ENCODE measurements around the gene LDB3. TPM values are rescaled to one million over a fixed set of nuclear protein-coding genes. Genes with fewer than 3 reads are reported as not detected.
"Not testable (repeated sequence)": the region's sequence is repeated elsewhere in the genome, so short reads cannot be mapped to it uniquely, and the experiment has no call there.

Gene LDB3
- total RNA-seq, 1 experiment from 2014 or later = 0.63 TPM

GRCh38 chr10:86732771-86733170 lies 64.5 kb downstream of the LDB3 start:
- H3K27me3 ChIP-seq (ENCODE audit: insufficient read depth, low read depth) = no peaks in the 10 kb centered on the region
- H3K9me2 ChIP-seq (ENCODE audit: insufficient read depth) = no peaks in the 10 kb centered on the region
- H3K4me3 ChIP-seq = no peak overlapping the region
- no peak overlapping the region for H3K27ac ChIP-seq
- no peaks in the 10 kb centered on the region for H4K20me1 ChIP-seq (ENCODE audit: insufficient read depth)
- no peaks in the 10 kb centered on the region for H3K36me3 ChIP-seq (ENCODE audit: low read depth)
- ChIA-PET CTCF (no interaction called here), POLR2A (ENCODE audit: unreplicated experiment) (interaction anchor here (0.5 kb wide), 1 partner anchor 151 kb away, joined by 26 read pairs; no protein-coding TSS in a partner anchor)
- no TSS peak for BruUV-seq (replicated peaks)
- no peaks in the 10 kb centered on the region for H3K4me1 ChIP-seq (replicated peaks; ENCODE audit: insufficient read depth)
- no peaks in the 10 kb centered on the region for H3K79me2 ChIP-seq (ENCODE audit: low read depth)
- TF ChIP-seq EZH2 (IDR thresholded peaks at IDR 0.05; ENCODE audit: low read depth) (no peak), CTCF (conservative IDR thresholded peaks at IDR 0.05) (no peak)
- H3K4me2 ChIP-seq = no peak overlapping the region
- DNase-seq = no peak
- no peaks in the 10 kb centered on the region for H3F3A ChIP-seq (ENCODE audit: insufficient read depth, low read depth)
- H3K9me3 ChIP-seq (ENCODE audit: insufficient read depth, low read depth) = no peaks in the 10 kb centered on the region
- intact Hi-C loops (cut with micrococcal nuclease; ENCODE audit: unreplicated experiment) = no loop called here
- H2AFZ ChIP-seq = no peak overlapping the region

- CTCF ChIA-PET = no interaction called here
- intact Hi-C loops (cut with micrococcal nuclease; ENCODE audit: unreplicated experiment) = no loop called here
- H3K4me2 ChIP-seq = no peak overlapping the region
- no peaks in the 10 kb centered on the region for H3K27me3 ChIP-seq (ENCODE audit: insufficient read depth, low read depth)
- no peaks in the 10 kb centered on the region for H3K4me1 ChIP-seq (replicated peaks; ENCODE audit: insufficient read depth)
- TF ChIP-seq CTCF (conservative IDR thresholded peaks at IDR 0.05) (no peak), EZH2 (IDR thresholded peaks at IDR 0.05; ENCODE audit: low read depth) (no peak)
- POLR2A ChIA-PET (ENCODE audit: unreplicated experiment) = interaction anchor here (0.5 kb wide), 1 partner anchor 151 kb away, joined by 26 read pairs; no protein-coding TSS in a partner anchor
- H3K4me3 ChIP-seq = no peak overlapping the region
- no peaks in the 10 kb centered on the region for H3K36me3 ChIP-seq (ENCODE audit: low read depth)
- no TSS peak for BruUV-seq (replicated peaks)
- no peak overlapping the region for H3K27ac ChIP-seq
- DNase-seq = no peak
- H3K9me2 ChIP-seq (ENCODE audit: insufficient read depth) = no peaks in the 10 kb centered on the region
- H4K20me1 ChIP-seq (ENCODE audit: insufficient read depth) = no peaks in the 10 kb centered on the region
- no peak overlapping the region for H2AFZ ChIP-seq
- H3K79me2 ChIP-seq (ENCODE audit: low read depth) = no peaks in the 10 kb centered on the region
- no peaks in the 10 kb centered on the region for H3F3A ChIP-seq (ENCODE audit: insufficient read depth, low read depth)
- no peaks in the 10 kb centered on the region for H3K9me3 ChIP-seq (ENCODE audit: insufficient read depth, low read depth)
Observed at GRCh38 chr10:86733260-86733671, 65.0 kb downstream of the LDB3 start.

- no peaks in the 10 kb centered on the region for H3K9me3 ChIP-seq (ENCODE audit: insufficient read depth, low read depth)
- H3K27ac ChIP-seq = no peak overlapping the region
- H2AFZ ChIP-seq = no peak overlapping the region
- H3K4me3 ChIP-seq = no peak overlapping the region
- no peaks in the 10 kb centered on the region for H3K79me2 ChIP-seq (ENCODE audit: low read depth)
- intact Hi-C loops (cut with micrococcal nuclease; ENCODE audit: unreplicated experiment) = no loop called here
- no peaks in the 10 kb centered on the region for H3F3A ChIP-seq (ENCODE audit: insufficient read depth, low read depth)
- no peaks in the 10 kb centered on the region for H3K27me3 ChIP-seq (ENCODE audit: insufficient read depth, low read depth)
- no peak overlapping the region for H3K4me2 ChIP-seq
- no peaks in the 10 kb centered on the region for H3K4me1 ChIP-seq (replicated peaks; ENCODE audit: insufficient read depth)
- no TSS peak for BruUV-seq (replicated peaks)
- H3K9me2 ChIP-seq (ENCODE audit: insufficient read depth) = no peaks in the 10 kb centered on the region
- no peak for TF ChIP-seq CTCF (conservative IDR thresholded peaks at IDR 0.05)
- no peak for TF ChIP-seq EZH2 (IDR thresholded peaks at IDR 0.05; ENCODE audit: low read depth)
- DNase-seq = no peak
- H4K20me1 ChIP-seq (ENCODE audit: insufficient read depth) = no peaks in the 10 kb centered on the region
- ChIA-PET POLR2A (ENCODE audit: unreplicated experiment) (no interaction called here), CTCF (no interaction called here)
- no peaks in the 10 kb centered on the region for H3K36me3 ChIP-seq (ENCODE audit: low read depth)
Observed at GRCh38 chr10:86734207-86734988, 66.1 kb downstream of the LDB3 start.

- H3K4me3 ChIP-seq; H3K27me3 ChIP-seq (ENCODE audit: insufficient read depth, low read depth); BruUV-seq (replicated peaks); H3K4me2 ChIP-seq; CTCF ChIA-PET; H2AFZ ChIP-seq; H4K20me1 ChIP-seq (ENCODE audit: insufficient read depth); H3K9me3 ChIP-seq (ENCODE audit: insufficient read depth, low read depth); H3K79me2 ChIP-seq (ENCODE audit: low read depth); H3K27ac ChIP-seq; POLR2A ChIA-PET (ENCODE audit: unreplicated experiment); H3K36me3 ChIP-seq (ENCODE audit: low read depth); DNase-seq; H3K9me2 ChIP-seq (ENCODE audit: insufficient read depth); intact Hi-C loops (cut with micrococcal nuclease; ENCODE audit: unreplicated experiment); H3F3A ChIP-seq (ENCODE audit: insufficient read depth, low read depth); H3K4me1 ChIP-seq (replicated peaks; ENCODE audit: insufficient read depth): not testable (repeated sequence)
Observed at GRCh38 chr10:86735278-86735677, 67.0 kb downstream of the LDB3 start.
